Choroid plexus epithelial cell (primary cell): ENCODE measurements around the gene ABTB2.

Source experiments
- DNase-seq: peaks from one replicate; pipeline ENCODE4 v3.0.0-alpha.2; 2010; ENCODE audit warnings: low read depth
- H3K4me3 ChIP-seq: 2 replicates; pipeline ENCODE4 v1.5.1; 2011; ENCODE audit warnings: low read depth, mild to moderate bottlenecking, control low read depth, low read length, moderate library complexity
- CTCF ChIP-seq: conservative IDR thresholded peaks from 2 replicates; pipeline ENCODE4 v1.5.1; 2011; ENCODE audit warnings: low read depth, mild to moderate bottlenecking, control low read depth, inconsistent platforms, low read length, moderate library complexity

ABTB2 gene

GRCh38 chr11:34154059-34154875, 203.5 kb downstream of the ABTB2 start:
- no peak for TF ChIP-seq CTCF
- DNase-seq, result no peak
- no peak overlapping the region for H3K4me3 ChIP-seq

- TF ChIP-seq CTCF, result no peak
- DNase-seq, result no peak
- no peak overlapping the region for H3K4me3 ChIP-seq
These were observed 205.6 kb downstream of the ABTB2 start for GRCh38 chr11:34151916-34152845.

GRCh38 chr11:34151166-34151565, 206.6 kb downstream of the ABTB2 start:
- no peak for DNase-seq
- no peak for TF ChIP-seq CTCF
- no peak overlapping the region for H3K4me3 ChIP-seq

- no peak for DNase-seq
- H3K4me3 ChIP-seq, result no peak overlapping the region
- TF ChIP-seq CTCF, result no peak
These were observed 207.2 kb downstream of the ABTB2 start for GRCh38 chr11:34150494-34151151.

- peak; percentile 53 for TF ChIP-seq CTCF
- peak; percentile 29 for DNase-seq
These were observed 208.0 kb downstream of the ABTB2 start for GRCh38 chr11:34149786-34150185.

GRCh38 chr11:34149274-34149673, 208.5 kb downstream of the ABTB2 start:
- no peak for DNase-seq
- H3K4me3 ChIP-seq, result no peak overlapping the region
- TF ChIP-seq CTCF, result no peak

More at GRCh38 chr11:34149786-34150185, 208.0 kb downstream of the ABTB2 start:
- no peak overlapping the region for H3K4me3 ChIP-seq
